SU-DHL-6 (cell line): Measurements from ENCODE around the gene ZDHHC19.

Experiments used
- H2AFZ ChIP-seq: fragments of 200-600 bp; sonication (generic); 2 replicates; pipeline ENCODE4 v1.6.1; 2014; ENCODE audit warnings: low read depth, mild to moderate bottlenecking, moderate library complexity, mixed read lengths, antibody characterized with exemption, low read length; ENCODE audit not compliant: severe bottlenecking
- H3F3A ChIP-seq: fragments of 200-600 bp; shearing (Covaris generic); 2 replicates; pipeline ENCODE4 v1.6.0; 2016; ENCODE audit warnings: antibody characterized with exemption, mild to moderate bottlenecking; ENCODE audit not compliant: insufficient read depth
- H3K27ac ChIP-seq: fragments of 200-600 bp; sonication (generic); 2 replicates; pipeline ENCODE4 v1.5.1; 2016; ENCODE audit warnings: low read depth, mild to moderate bottlenecking, low read length, moderate library complexity, mixed read lengths
- H3K27me3 ChIP-seq: fragments of 200-600 bp; sonication (generic), shearing (Covaris generic); 2 replicates; pipeline ENCODE4 v1.6.0; 2014; ENCODE audit warnings: mild to moderate bottlenecking, low read length
- H3K36me3 ChIP-seq: fragments of 200-600 bp; sonication (generic); 2 replicates; pipeline ENCODE4 v1.6.1; 2014; ENCODE audit warnings: mild to moderate bottlenecking, low read length, mixed read lengths
- H3K4me2 ChIP-seq: fragments of 300-600, 200-600 bp; shearing (Covaris generic), sonication (generic); 2 replicates; pipeline ENCODE4 v1.6.0; 2014; ENCODE audit warnings: low read length, low read depth, mild to moderate bottlenecking; ENCODE audit not compliant: poor library complexity, severe bottlenecking
- H3K4me3 ChIP-seq: fragments of 200-600 bp; sonication (generic); 2 replicates; pipeline ENCODE4 v1.5.1; 2014; ENCODE audit warnings: antibody characterized with exemption, low read length, mild to moderate bottlenecking, mixed read lengths; ENCODE audit not compliant: insufficient read depth, poor library complexity, severe bottlenecking
- H3K79me2 ChIP-seq: fragments of 200-600 bp; sonication (generic); 2 replicates; pipeline ENCODE4 v1.6.1; 2014; ENCODE audit warnings: mild to moderate bottlenecking, low read length, moderate library complexity; ENCODE audit not compliant: insufficient read depth
- H3K9ac ChIP-seq: fragments of 200-600 bp; sonication (generic); 2 replicates; pipeline ENCODE4 v1.7.0; 2014; ENCODE audit warnings: mild to moderate bottlenecking, low read length
- H3K9me2 ChIP-seq: fragments of 200-600 bp; sonication (generic); replicated peaks from 2 replicates; pipeline ENCODE4 v1.6.1; 2014; ENCODE audit warnings: low read length; ENCODE audit not compliant: insufficient read depth
- H3K9me3 ChIP-seq: fragments of 200-600 bp; sonication (generic); 2 replicates; pipeline ENCODE4 v1.6.1; 2014; ENCODE audit warnings: low read length, mixed read lengths; ENCODE audit not compliant: insufficient read depth
- H4K20me1 ChIP-seq: fragments of 200-600 bp; sonication (generic); 2 replicates; pipeline ENCODE4 v1.6.1; 2014; ENCODE audit warnings: low read depth, mild to moderate bottlenecking, antibody characterized with exemption, low read length, moderate library complexity, mixed read lengths
- CTCF ChIP-seq: fragments of 200-600 bp; sonication (generic); IDR thresholded peaks from one replicate; pipeline ENCODE4 v1.5.1; 2017; ENCODE audit warnings: antibody characterized with exemption, mild to moderate bottlenecking, low read length, moderate library complexity; ENCODE audit not compliant: insufficient read depth, poor library complexity, severe bottlenecking
- EZH2phosphoT487 ChIP-seq: fragments of 200-600 bp; sonication (generic), shearing (Covaris generic); conservative IDR thresholded peaks from 2 replicates; pipeline ENCODE4 v1.6.1; 2018; ENCODE audit warnings: mild to moderate bottlenecking, antibody characterized with exemption, low read length, moderate library complexity, mixed read lengths

ZDHHC19 gene

GRCh38 chr3:196194542-196194915 lies 16.7 kb downstream of the ZDHHC19 start:
- Histone ChIP-seq H3K9ac (no peak overlapping the region), H3K4me2 (no peak overlapping the region), H3K9me3 (no peaks in the 10 kb centered on the region), H4K20me1 (no peaks in the 10 kb centered on the region), H3K36me3 (no peaks in the 10 kb centered on the region), H3K79me2 (no peaks in the 10 kb centered on the region), H3K27ac (no peak overlapping the region), H3F3A (no peaks in the 10 kb centered on the region), H3K4me3 (no peak overlapping the region), H3K27me3 (no peaks in the 10 kb centered on the region), H3K9me2 (no peaks in the 10 kb centered on the region), H2AFZ (no peak overlapping the region)
- no peak for TF ChIP-seq CTCF
- no peak for TF ChIP-seq EZH2phosphoT487

GRCh38 chr3:196193736-196194541 lies 17.3 kb downstream of the ZDHHC19 start:
- Histone ChIP-seq H3K9me3 (no peaks in the 10 kb centered on the region), H3K36me3 (no peaks in the 10 kb centered on the region), H3K9me2 (no peaks in the 10 kb centered on the region), H3K4me3 (no peak overlapping the region), H3K4me2 (no peak overlapping the region), H3K27ac (no peak overlapping the region), H3K79me2 (no peaks in the 10 kb centered on the region), H2AFZ (no peak overlapping the region), H3K27me3 (no peaks in the 10 kb centered on the region), H3F3A (no peaks in the 10 kb centered on the region), H3K9ac (no peak overlapping the region), H4K20me1 (no peaks in the 10 kb centered on the region)
- no peak for TF ChIP-seq EZH2phosphoT487
- TF ChIP-seq CTCF: no peak

- Histone ChIP-seq H3K4me3 (no peak overlapping the region), H3K4me2 (no peak overlapping the region), H3K36me3 (no peaks in the 10 kb centered on the region), H3K9me2 (no peaks in the 10 kb centered on the region), H3F3A (no peaks in the 10 kb centered on the region), H3K27me3 (no peaks in the 10 kb centered on the region), H4K20me1 (no peaks in the 10 kb centered on the region), H3K27ac (no peak overlapping the region), H3K9me3 (no peaks in the 10 kb centered on the region), H3K9ac (no peak overlapping the region), H2AFZ (no peak overlapping the region), H3K79me2 (no peaks in the 10 kb centered on the region)
- TF ChIP-seq EZH2phosphoT487 (no peak), CTCF (no peak)
These were observed 18.0 kb downstream of the ZDHHC19 start for GRCh38 chr3:196193133-196193735.
